Measurements from ENCODE around the gene PIEZO2.
A peak's percentile ranks its signal among the peaks of the same experiment; 100 is the strongest.

PIEZO2 gene

GRCh38 chr18:10791169-10791831 lies 358.1 kb downstream of the PIEZO2 start:
- in situ Hi-C loops (cut with HindIII; ENCODE audit: low pct_unique_long_range_greater_than_20kb, low sequenced_read_pairs) = no loop called here

GRCh38 chr18:10789180-10789579 lies 360.2 kb downstream of the PIEZO2 start:
- DNase-seq (ENCODE audit: low read depth in 1 of 2, low spot score in 1 of 2) = no peak
- in situ Hi-C loops (cut with HindIII; ENCODE audit: low pct_unique_long_range_greater_than_20kb, low sequenced_read_pairs) = no loop called here
- no peak for TF ChIP-seq JUND (IDR thresholded peaks at IDR 0.05; ENCODE audit: low read depth)

More at GRCh38 chr18:10791169-10791831, 358.1 kb downstream of the PIEZO2 start:
- TF ChIP-seq JUND (IDR thresholded peaks at IDR 0.05; ENCODE audit: low read depth) = no peak
- no peak for DNase-seq (ENCODE audit: low read depth in 1 of 2, low spot score in 1 of 2)

GRCh38 chr18:10787293-10787901 lies 362.0 kb downstream of the PIEZO2 start:
- DNase-seq (ENCODE audit: low read depth in 1 of 2, low spot score in 1 of 2) = peak in 1 of 2 experiments; percentile 65
- in situ Hi-C loops (cut with HindIII; ENCODE audit: low pct_unique_long_range_greater_than_20kb, low sequenced_read_pairs) = no loop called here
- no peak for TF ChIP-seq JUND (IDR thresholded peaks at IDR 0.05; ENCODE audit: low read depth)

- in situ Hi-C loops (cut with HindIII; ENCODE audit: low pct_unique_long_range_greater_than_20kb, low sequenced_read_pairs) = no loop called here
- TF ChIP-seq JUND (IDR thresholded peaks at IDR 0.05; ENCODE audit: low read depth) = no peak
- DNase-seq (ENCODE audit: low read depth in 1 of 2, low spot score in 1 of 2) = no peak
These were observed 363.6 kb downstream of the PIEZO2 start for GRCh38 chr18:10785798-10786197.

- DNase-seq (ENCODE audit: low read depth in 1 of 2, low spot score in 1 of 2) = no peak
- in situ Hi-C loops (cut with HindIII; ENCODE audit: low pct_unique_long_range_greater_than_20kb, low sequenced_read_pairs) = no loop called here
- TF ChIP-seq JUND (IDR thresholded peaks at IDR 0.05; ENCODE audit: low read depth) = no peak
These were observed 364.7 kb downstream of the PIEZO2 start for GRCh38 chr18:10784596-10785202.

- no peak for TF ChIP-seq JUND (IDR thresholded peaks at IDR 0.05; ENCODE audit: low read depth)
- no peak for DNase-seq (ENCODE audit: low read depth in 1 of 2, low spot score in 1 of 2)
These were observed 365.4 kb downstream of the PIEZO2 start for GRCh38 chr18:10783941-10784340.

GRCh38 chr18:10776493-10776892 lies 372.9 kb downstream of the PIEZO2 start:
- no peak for DNase-seq (ENCODE audit: low read depth in 1 of 2, low spot score in 1 of 2)
- in situ Hi-C loops (cut with HindIII; ENCODE audit: low pct_unique_long_range_greater_than_20kb, low sequenced_read_pairs) = no loop called here
- TF ChIP-seq JUND (IDR thresholded peaks at IDR 0.05; ENCODE audit: low read depth) = no peak

More at GRCh38 chr18:10783941-10784340, 365.4 kb downstream of the PIEZO2 start:
- in situ Hi-C loops (cut with HindIII; ENCODE audit: low pct_unique_long_range_greater_than_20kb, low sequenced_read_pairs) = no loop called here

GRCh38 chr18:10775026-10775425 lies 374.3 kb downstream of the PIEZO2 start:
- TF ChIP-seq JUND (IDR thresholded peaks at IDR 0.05; ENCODE audit: low read depth) = no peak
- in situ Hi-C loops (cut with HindIII; ENCODE audit: low pct_unique_long_range_greater_than_20kb, low sequenced_read_pairs) = no loop called here
- DNase-seq (ENCODE audit: low read depth in 1 of 2, low spot score in 1 of 2) = no peak

GRCh38 chr18:10771053-10771709 lies 378.2 kb downstream of the PIEZO2 start:
- no peak for TF ChIP-seq JUND (IDR thresholded peaks at IDR 0.05; ENCODE audit: low read depth)
- no peak for DNase-seq (ENCODE audit: low read depth in 1 of 2, low spot score in 1 of 2)
- in situ Hi-C loops (cut with HindIII; ENCODE audit: low pct_unique_long_range_greater_than_20kb, low sequenced_read_pairs) = no loop called here

GRCh38 chr18:10770264-10770663 lies 379.1 kb downstream of the PIEZO2 start:
- TF ChIP-seq JUND (IDR thresholded peaks at IDR 0.05; ENCODE audit: low read depth) = no peak
- in situ Hi-C loops (cut with HindIII; ENCODE audit: low pct_unique_long_range_greater_than_20kb, low sequenced_read_pairs) = no loop called here
- no peak for DNase-seq (ENCODE audit: low read depth in 1 of 2, low spot score in 1 of 2)

- in situ Hi-C loops (cut with HindIII; ENCODE audit: low pct_unique_long_range_greater_than_20kb, low sequenced_read_pairs) = no loop called here
- TF ChIP-seq JUND (IDR thresholded peaks at IDR 0.05; ENCODE audit: low read depth) = no peak
- DNase-seq (ENCODE audit: low read depth in 1 of 2, low spot score in 1 of 2) = no peak
These were observed 381.1 kb downstream of the PIEZO2 start for GRCh38 chr18:10768221-10768620.

GRCh38 chr18:10767658-10768057 lies 381.7 kb downstream of the PIEZO2 start:
- in situ Hi-C loops (cut with HindIII; ENCODE audit: low pct_unique_long_range_greater_than_20kb, low sequenced_read_pairs) = no loop called here
- no peak for TF ChIP-seq JUND (IDR thresholded peaks at IDR 0.05; ENCODE audit: low read depth)
- DNase-seq (ENCODE audit: low read depth in 1 of 2, low spot score in 1 of 2) = no peak

- no peak for TF ChIP-seq JUND (IDR thresholded peaks at IDR 0.05; ENCODE audit: low read depth)
- no peak for DNase-seq (ENCODE audit: low read depth in 1 of 2, low spot score in 1 of 2)
- in situ Hi-C loops (cut with HindIII; ENCODE audit: low pct_unique_long_range_greater_than_20kb, low sequenced_read_pairs) = no loop called here
These were observed 388.4 kb downstream of the PIEZO2 start for GRCh38 chr18:10760986-10761385.
